ENCODE measurements around the gene ARMH3.

GRCh38 chr10:102069071-102069470 is 13.1 kb upstream of the ARMH3 start:
- TF ChIP-seq, protein P1, sequence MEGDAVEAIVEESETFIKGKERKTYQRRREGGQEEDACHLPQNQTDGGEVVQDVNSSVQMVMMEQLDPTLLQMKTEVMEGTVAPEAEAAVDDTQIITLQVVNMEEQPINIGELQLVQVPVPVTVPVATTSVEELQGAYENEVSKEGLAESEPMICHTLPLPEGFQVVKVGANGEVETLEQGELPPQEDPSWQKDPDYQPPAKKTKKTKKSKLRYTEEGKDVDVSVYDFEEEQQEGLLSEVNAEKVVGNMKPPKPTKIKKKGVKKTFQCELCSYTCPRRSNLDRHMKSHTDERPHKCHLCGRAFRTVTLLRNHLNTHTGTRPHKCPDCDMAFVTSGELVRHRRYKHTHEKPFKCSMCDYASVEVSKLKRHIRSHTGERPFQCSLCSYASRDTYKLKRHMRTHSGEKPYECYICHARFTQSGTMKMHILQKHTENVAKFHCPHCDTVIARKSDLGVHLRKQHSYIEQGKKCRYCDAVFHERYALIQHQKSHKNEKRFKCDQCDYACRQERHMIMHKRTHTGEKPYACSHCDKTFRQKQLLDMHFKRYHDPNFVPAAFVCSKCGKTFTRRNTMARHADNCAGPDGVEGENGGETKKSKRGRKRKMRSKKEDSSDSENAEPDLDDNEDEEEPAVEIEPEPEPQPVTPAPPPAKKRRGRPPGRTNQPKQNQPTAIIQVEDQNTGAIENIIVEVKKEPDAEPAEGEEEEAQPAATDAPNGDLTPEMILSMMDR (conservative IDR thresholded peaks at IDR 0.05), result no peak
- no peak for TF ChIP-seq EZH2 (IDR thresholded peaks at IDR 0.05; ENCODE audit: low read depth)

Measured in PC-9 (cell line).